GM10266 (cell line): ENCODE data around the gene GTF2F2.
A peak's percentile ranks its signal among the peaks of the same experiment; 100 is the strongest.

Experiments used
- DNase-seq: peaks from one replicate; pipeline ENCODE4 v3.0.0; 2012; ENCODE audit errors: extremely low spot score
- TF ChIP-seq, protein P1 (sequence below): IDR thresholded peaks from 2 replicates; pipeline ENCODE4 v1.5.1; 2012; ENCODE audit warnings: mild to moderate bottlenecking, low read depth; ENCODE audit not compliant: control insufficient read depth, insufficient read depth; ENCODE audit errors: missing control alignments

GTF2F2 gene

DNA sequence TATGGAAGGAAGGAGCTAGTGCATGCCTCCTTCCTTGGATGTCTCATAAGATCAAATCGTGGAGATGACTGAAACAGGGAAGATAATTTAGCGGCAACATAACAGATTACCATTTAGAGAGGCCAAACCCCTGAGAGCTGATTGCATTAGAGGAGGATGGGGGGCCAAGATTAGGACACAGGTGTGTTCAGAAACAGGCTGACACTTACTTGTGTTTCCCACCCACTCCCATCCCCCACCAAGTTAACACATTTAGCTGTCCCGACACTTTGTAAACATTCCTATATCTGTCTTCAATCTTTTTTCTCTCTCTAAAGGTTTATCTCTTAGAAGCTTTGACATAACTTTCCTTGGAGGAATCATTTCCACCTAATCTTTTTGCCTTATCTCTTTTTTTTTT, 129.4 kb downstream of the GTF2F2 start:
- no peak for DNase-seq
- TF ChIP-seq, protein P1, sequence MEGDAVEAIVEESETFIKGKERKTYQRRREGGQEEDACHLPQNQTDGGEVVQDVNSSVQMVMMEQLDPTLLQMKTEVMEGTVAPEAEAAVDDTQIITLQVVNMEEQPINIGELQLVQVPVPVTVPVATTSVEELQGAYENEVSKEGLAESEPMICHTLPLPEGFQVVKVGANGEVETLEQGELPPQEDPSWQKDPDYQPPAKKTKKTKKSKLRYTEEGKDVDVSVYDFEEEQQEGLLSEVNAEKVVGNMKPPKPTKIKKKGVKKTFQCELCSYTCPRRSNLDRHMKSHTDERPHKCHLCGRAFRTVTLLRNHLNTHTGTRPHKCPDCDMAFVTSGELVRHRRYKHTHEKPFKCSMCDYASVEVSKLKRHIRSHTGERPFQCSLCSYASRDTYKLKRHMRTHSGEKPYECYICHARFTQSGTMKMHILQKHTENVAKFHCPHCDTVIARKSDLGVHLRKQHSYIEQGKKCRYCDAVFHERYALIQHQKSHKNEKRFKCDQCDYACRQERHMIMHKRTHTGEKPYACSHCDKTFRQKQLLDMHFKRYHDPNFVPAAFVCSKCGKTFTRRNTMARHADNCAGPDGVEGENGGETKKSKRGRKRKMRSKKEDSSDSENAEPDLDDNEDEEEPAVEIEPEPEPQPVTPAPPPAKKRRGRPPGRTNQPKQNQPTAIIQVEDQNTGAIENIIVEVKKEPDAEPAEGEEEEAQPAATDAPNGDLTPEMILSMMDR: no peak

DNA sequence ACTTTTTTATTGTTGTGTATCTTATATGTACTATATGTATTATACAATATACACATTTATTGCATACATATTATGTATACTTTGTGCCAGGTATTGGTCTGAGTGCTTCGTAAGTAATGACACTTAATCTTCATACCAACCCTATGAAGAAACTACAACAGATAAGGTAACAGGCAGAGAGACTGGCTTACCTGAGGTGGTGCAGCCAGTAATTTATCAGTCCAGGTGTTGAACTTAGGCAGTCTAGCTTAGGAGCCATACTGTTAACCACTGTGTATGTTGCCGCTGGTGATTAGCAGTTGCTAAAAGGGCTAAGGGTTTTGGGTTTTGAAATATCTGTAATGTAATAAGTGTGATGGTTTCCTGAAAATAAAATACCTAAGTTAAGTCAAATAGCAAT, 134.1 kb downstream of the GTF2F2 start:
- TF ChIP-seq, protein P1: no peak
- DNase-seq: no peak

DNA sequence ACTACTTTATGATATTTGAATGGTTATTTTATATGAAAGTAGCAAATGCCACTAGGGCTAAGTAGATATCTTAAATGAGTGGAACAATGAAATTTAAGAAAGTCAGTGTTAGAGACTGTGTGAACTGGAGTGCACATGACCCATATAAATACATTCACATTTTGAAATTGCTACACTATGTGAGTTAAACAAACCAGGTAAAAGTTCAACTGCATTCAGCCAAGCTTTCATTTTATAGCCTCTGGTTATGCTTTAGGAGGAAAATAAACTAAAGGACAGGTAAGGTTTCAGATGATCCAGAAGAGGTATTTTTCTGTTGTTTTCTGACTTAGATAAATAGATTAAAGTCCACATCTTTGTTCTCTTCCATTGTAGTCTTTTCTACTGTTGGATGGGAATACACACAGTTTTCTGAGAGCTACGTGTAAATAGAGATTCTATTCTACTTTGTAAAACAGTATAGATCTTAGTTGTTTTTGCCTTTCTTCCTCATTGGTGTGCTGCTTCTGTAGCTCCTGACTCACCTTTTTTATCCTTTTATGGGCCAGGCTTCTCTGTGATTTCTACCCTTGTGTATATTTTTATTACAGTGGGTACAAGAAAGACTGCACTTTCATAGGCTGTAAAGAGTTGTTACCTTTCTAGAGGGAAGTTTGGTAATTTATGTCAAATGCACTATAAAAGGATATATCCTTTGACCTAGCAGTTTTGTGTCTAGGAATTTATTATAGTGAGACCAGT, 135.1 kb downstream of the GTF2F2 start:
- DNase-seq: no peak
- TF ChIP-seq, protein P1: no peak

DNA sequence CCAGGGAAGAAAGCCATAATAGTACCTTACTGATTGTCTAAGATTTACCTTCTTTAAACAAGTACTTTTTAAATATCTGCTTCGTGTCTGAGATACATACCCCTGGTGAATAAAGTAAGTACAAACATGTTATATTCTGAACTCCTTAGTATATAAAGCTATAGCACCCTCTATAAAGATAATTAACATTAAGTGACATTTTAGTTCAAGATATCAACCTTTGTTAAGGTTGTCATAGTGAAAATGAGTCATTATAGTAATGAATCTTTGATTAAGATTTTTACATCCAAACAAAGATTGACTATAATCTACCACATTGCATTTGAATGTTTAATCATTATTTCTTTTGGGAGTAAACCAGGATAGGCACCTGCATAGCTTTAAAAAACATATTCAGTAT, 135.9 kb downstream of the GTF2F2 start:
- TF ChIP-seq, protein P1: no peak
- no peak for DNase-seq

DNA sequence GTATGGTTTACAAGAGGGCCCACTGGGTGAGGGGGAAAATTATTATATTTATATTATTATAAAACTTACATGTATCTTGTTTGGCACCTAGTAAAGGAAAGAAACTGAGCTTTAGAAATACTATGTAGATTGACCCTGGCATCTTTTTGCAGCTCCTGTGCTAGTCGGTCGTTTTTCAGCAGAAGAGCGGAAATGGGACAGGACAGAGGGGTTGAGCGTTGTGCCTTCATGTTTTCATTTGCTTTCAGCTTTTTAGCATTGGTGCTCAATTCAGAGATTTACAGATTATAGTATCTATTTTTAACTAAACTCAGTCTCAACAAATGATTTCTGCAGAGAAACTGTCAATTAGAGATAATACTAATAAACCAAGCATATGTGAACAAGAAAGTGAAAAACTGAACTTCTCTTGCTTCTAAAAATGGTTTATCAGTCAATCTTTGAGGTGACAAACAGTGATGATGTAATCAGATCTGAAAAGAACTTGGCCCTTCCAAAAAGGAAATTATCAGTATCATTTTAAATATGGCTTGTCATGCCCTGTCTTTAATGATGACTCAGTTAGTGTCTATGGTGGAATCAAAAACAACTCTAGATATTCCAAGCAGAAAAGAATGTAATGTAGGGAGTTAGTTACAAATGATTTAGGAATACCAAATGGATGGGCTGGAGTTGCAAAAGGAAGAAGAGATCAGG, 137.5 kb downstream of the GTF2F2 start:
- TF ChIP-seq, protein P1: no peak
- peak; percentile 51 for DNase-seq

GRCh38 chr13:45258334-45258675, 138.0 kb downstream of the GTF2F2 start:
- TF ChIP-seq, protein P1: no peak
- no peak for DNase-seq

GRCh38 chr13:45267215-45267614, 146.9 kb downstream of the GTF2F2 start:
- no peak for DNase-seq
- TF ChIP-seq, protein P1: no peak
